Endodermal cell (in vitro differentiated cells): ENCODE data around the gene PGBD5. TPM values are rescaled to one million over a fixed set of nuclear protein-coding genes. Genes with fewer than 3 reads are reported as not detected.

Experiments
- DNase-seq: peaks from one replicate; pipeline ENCODE4 v3.0.0-alpha.2; 2017
- H3K27ac ChIP-seq: 2 replicates; pipeline ENCODE4 v1.5.1; 2013; ENCODE audit warnings: mild to moderate bottlenecking, low read depth, low read length, moderate library complexity
- H3K27me3 ChIP-seq: 2 replicates; pipeline ENCODE4 v1.6.1; 2013; ENCODE audit warnings: mild to moderate bottlenecking, low read length, moderate library complexity; ENCODE audit not compliant: insufficient read depth, control insufficient read depth, poor library complexity, severe bottlenecking
- H3K36me3 ChIP-seq: 2 replicates; pipeline ENCODE4 v1.7.0; 2013; ENCODE audit warnings: mild to moderate bottlenecking, low read length, moderate library complexity; ENCODE audit not compliant: control insufficient read depth, insufficient read depth
- H3K4me1 ChIP-seq: one replicate; pipeline ENCODE4 v1.7.0; 2013; ENCODE audit warnings: low read length; ENCODE audit not compliant: control insufficient read depth, insufficient read depth
- H3K4me3 ChIP-seq: 2 replicates; pipeline ENCODE4 v1.5.1; 2013; ENCODE audit warnings: mild to moderate bottlenecking, low read length, moderate library complexity
- H3K9ac ChIP-seq: 2 replicates; pipeline ENCODE4 v1.6.1; 2013; ENCODE audit warnings: mild to moderate bottlenecking, low read length, moderate library complexity; ENCODE audit not compliant: poor library complexity, severe bottlenecking; ENCODE audit errors: extremely low read depth
- H3K9me3 ChIP-seq: 2 replicates; pipeline ENCODE4 v1.6.1; 2013; ENCODE audit warnings: mild to moderate bottlenecking, low read length, moderate library complexity; ENCODE audit not compliant: control insufficient read depth
- H3K27ac Mint-ChIP-seq: 2 replicates; pipeline ENCODE4 v1.8.0; 2020; ENCODE audit warnings: mixed read lengths
- H3K27me3 Mint-ChIP-seq: 2 replicates; pipeline ENCODE4 v1.8.0; 2021; ENCODE audit warnings: mild to moderate bottlenecking, mixed read lengths; ENCODE audit not compliant: insufficient read depth
- H3K36me3 Mint-ChIP-seq: 2 replicates; pipeline ENCODE4 v1.8.0; 2020; ENCODE audit warnings: low read depth, mixed read lengths
- H3K4me1 Mint-ChIP-seq: 2 replicates; pipeline ENCODE4 v1.8.0; 2020; ENCODE audit warnings: mixed read lengths
- H3K4me3 Mint-ChIP-seq: 2 replicates; pipeline ENCODE4 v1.8.0; 2020; ENCODE audit warnings: mild to moderate bottlenecking, moderate library complexity, mixed read lengths
- H3K9me3 Mint-ChIP-seq: 2 replicates; pipeline ENCODE4 v1.8.0; 2020; ENCODE audit warnings: mild to moderate bottlenecking, mixed read lengths
- WGBS, 2 experiments: methylation state at CpG; one replicate each; pipeline versions ENCODE4 v1.1.5 to v1.1.7; 2013; ENCODE audit warnings: missing lambda C conversion rate in 2 of 2, mixed read lengths in 1 of 2; ENCODE audit not compliant: insufficient coverage in 1 of 2, insufficient read length in 1 of 2; 5-methylcytosine and 5-hydroxymethylcytosine counted together
- total RNA-seq, 2 donors: library from RNA; stranded (reverse); fragmentation: NEBNext Ultra II Directional in 1 of 2; extraction: Animal tissue kit (Norgen Biotek cat#: 25700) in 1 of 2; gene quantifications; 2 replicates in 1 of 2; 3 replicates in 1 of 2; pipeline ENCODE4 v1.2.1, GENCODE V29; 2021
- TF ChIP-seq, protein P1 (sequence below): fragments of 200-600 bp; sonication (generic); conservative IDR thresholded peaks from 2 replicates; pipeline ENCODE4 v1.5.0; 2021; ENCODE audit warnings: antibody characterized with exemption, mild to moderate bottlenecking

Gene PGBD5
- total RNA-seq, 2 donors from 2014 or later = 1.3 to 4.6 TPM

DNA sequence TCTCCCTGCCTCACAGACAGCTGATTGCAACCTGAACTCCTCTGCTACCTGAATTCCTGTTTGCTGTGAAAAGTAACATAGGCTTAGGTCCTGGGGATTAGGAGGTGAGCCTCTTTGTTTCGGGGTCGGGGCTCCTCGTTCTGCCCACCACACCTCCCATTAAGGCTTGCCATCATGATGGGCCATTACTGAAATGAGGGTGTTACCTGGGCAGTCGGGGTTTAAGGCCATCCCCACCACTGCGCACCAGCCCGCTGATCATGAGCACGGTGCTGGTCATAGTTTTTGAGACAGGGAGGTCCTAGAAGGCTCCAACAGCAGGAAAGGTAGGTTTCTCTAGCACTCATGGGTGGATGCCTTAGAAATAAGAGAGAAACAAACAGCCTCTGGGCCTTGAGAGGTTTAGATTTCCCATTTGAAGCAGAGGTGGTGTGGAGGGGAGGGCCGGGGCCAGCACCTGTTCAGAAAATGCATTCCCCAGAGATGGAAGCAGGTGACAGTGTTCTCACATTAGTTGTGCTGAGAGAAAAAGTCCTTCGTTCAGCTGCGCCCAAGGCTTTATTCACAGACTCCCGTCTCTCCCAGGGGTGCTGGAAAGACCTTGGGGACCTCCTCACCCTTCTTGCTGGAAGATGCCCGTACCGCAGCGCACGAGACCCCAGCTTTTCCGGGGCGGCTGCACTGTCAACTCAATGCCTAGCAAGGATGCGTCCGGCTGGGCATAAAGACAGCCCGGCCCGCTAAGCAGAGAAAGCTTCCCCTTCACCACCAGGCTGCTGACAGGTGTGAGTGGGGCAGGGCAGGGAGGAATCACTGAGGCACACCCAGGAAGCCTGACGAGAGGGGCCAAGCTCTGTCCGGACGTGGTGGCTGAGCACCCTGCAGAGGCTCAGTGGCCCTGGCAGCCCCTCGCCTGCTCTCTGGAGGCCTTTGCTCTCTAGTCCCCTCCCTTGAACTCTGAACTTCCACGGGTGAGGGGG, 125.5 kb downstream of the PGBD5 start:
- H3K9me3 Mint-ChIP-seq = no peaks in the 10 kb centered on the region
- no peak overlapping the region for H3K27ac Mint-ChIP-seq

DNA sequence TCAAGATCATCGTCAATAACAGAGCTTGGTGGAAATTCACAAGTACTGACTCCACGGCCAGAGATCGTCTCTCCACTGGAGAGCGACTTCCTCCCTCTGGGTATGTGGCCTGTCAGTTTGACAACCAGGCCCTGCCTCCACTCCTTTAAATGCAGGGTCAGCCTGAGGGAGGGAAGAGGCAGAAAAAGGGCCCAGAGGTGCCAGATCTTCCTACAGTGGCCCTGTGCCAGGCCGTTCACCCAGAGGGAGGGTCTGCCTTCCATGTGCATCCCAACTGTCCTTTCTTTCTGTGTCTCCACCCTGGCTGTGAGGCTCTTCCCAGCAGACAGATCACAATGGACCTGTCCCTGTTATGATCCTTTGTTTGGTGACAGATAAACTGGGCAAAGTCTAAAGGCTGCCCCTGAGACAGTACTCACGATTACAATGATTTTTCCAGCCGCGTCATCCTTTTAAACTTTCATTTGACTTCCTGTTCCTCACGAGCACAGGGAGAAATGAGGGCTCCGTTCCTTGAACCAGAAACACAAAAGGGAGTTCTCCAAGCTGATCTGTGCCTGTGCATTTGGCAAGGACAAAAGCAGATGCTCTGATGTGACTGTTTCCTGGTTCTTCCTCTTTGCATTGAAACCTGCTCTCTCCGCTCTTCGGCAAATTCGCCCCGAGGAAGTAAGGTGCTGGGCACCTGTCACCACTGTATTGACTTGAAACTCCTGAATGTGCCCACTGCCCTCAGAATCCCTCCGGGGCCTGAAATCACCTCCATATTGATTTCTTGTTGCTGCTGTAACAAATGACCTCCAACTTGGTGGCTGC, 126.7 kb downstream of the PGBD5 start:
- Histone ChIP-seq H3K4me1 (no peaks in the 10 kb centered on the region), H3K36me3 (no peaks in the 10 kb centered on the region), H3K27me3 (no peaks in the 10 kb centered on the region), H3K9ac (no peak overlapping the region), H3K27ac (no peak overlapping the region), H3K4me3 (no peak overlapping the region), H3K9me3 (no peaks in the 10 kb centered on the region)
- Mint-ChIP-seq H3K36me3 (no peaks in the 10 kb centered on the region), H3K4me1 (no peaks in the 10 kb centered on the region), H3K9me3 (no peaks in the 10 kb centered on the region), H3K4me3 (no peak overlapping the region), H3K27me3 (no peaks in the 10 kb centered on the region), H3K27ac (no peak overlapping the region)
- DNase-seq = no peak
- TF ChIP-seq, protein P1, sequence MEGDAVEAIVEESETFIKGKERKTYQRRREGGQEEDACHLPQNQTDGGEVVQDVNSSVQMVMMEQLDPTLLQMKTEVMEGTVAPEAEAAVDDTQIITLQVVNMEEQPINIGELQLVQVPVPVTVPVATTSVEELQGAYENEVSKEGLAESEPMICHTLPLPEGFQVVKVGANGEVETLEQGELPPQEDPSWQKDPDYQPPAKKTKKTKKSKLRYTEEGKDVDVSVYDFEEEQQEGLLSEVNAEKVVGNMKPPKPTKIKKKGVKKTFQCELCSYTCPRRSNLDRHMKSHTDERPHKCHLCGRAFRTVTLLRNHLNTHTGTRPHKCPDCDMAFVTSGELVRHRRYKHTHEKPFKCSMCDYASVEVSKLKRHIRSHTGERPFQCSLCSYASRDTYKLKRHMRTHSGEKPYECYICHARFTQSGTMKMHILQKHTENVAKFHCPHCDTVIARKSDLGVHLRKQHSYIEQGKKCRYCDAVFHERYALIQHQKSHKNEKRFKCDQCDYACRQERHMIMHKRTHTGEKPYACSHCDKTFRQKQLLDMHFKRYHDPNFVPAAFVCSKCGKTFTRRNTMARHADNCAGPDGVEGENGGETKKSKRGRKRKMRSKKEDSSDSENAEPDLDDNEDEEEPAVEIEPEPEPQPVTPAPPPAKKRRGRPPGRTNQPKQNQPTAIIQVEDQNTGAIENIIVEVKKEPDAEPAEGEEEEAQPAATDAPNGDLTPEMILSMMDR = no peak
- 81 to 87% methylated on average over 12 to 15 of the region's 15 CpGs for WGBS, 2 experiments

More for the DNA sequence above, 125.5 kb downstream of the PGBD5 start:
- Histone ChIP-seq H3K36me3 (no peaks in the 10 kb centered on the region), H3K9ac (no peak overlapping the region), H3K4me1 (no peaks in the 10 kb centered on the region), H3K27me3 (no peaks in the 10 kb centered on the region), H3K4me3 (no peak overlapping the region), H3K9me3 (no peaks in the 10 kb centered on the region), H3K27ac (no peak overlapping the region)
- no peaks in the 10 kb centered on the region for H3K4me1 Mint-ChIP-seq
- no peak for DNase-seq
- WGBS, 2 experiments = 93 to 95% methylated on average over 14 to 26 of the region's 26 CpGs
- no peaks in the 10 kb centered on the region for H3K36me3 Mint-ChIP-seq
- TF ChIP-seq, protein P1 = no peak
- no peak overlapping the region for H3K4me3 Mint-ChIP-seq
- H3K27me3 Mint-ChIP-seq = no peaks in the 10 kb centered on the region

DNA sequence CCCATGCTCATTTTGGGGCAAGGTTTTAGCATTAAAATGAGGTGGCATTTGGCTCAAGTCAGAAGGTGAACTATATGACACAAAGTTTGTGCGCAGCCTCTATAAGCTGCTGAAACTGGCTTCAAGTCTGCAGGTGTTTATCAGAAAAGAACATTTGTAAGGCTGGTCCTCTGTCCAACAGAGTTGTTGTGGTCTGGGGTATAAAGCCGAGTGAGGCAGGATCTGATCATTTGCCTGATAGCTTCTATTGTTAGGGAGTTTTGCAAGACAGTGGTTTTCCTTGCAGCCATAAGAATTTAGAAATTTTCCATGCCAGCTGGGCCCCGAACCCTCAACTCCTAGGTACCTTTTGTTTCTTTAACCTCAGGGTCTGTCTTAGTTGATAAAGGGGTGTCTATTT, 130.8 kb downstream of the PGBD5 start:
- H3K27me3 ChIP-seq = no peaks in the 10 kb centered on the region
- H3K36me3 ChIP-seq = no peaks in the 10 kb centered on the region
- no peak for DNase-seq
- peaks cover 10% of the 10 kb centered on the region for H3K27me3 Mint-ChIP-seq
- no peak overlapping the region for H3K4me3 ChIP-seq
- TF ChIP-seq, protein P1 = no peak
- H3K9me3 Mint-ChIP-seq = no peaks in the 10 kb centered on the region
- H3K27ac Mint-ChIP-seq = no peak overlapping the region
- no peak overlapping the region for H3K27ac ChIP-seq
- 85 to 88% methylated on average over 2 to 3 of the region's 3 CpGs for WGBS, 2 experiments
- no peaks in the 10 kb centered on the region for H3K36me3 Mint-ChIP-seq
- no peak overlapping the region for H3K4me3 Mint-ChIP-seq
- H3K9me3 ChIP-seq = no peaks in the 10 kb centered on the region
- no peaks in the 10 kb centered on the region for H3K4me1 Mint-ChIP-seq
- H3K9ac ChIP-seq = no peak overlapping the region
- H3K4me1 ChIP-seq = no peaks in the 10 kb centered on the region
